Raji (cell line): ENCODE results near the gene GMDS.

ENCODE experiments used
- POLR2A ChIP-seq: IDR thresholded peaks from 2 replicates; pipeline ENCODE4 v1.6.1; 2011; ENCODE audit warnings: low read depth, low read length, control low read depth; ENCODE audit not compliant: insufficient read depth

The GMDS gene

DNA sequence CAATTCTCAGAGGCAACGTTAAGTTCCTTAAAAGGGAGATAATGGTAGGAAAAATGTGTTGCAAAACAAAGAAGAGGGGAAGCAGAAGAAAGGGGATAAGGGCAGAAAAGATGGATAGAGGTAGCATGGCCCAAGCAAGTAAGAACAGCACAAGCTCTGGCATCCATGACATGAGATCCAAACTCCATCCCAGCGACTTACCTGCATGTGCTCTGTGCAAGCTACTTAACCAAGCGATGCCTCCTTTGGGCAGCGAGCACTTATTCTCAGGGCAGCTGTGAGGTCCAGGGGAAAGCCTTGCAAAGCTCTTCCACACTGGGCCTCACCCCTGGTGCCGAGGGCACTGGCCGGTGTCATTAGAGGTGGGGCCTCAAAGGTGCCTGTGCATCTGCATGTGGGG, 340.5 kb downstream of the GMDS start:
- TF ChIP-seq POLR2A: no peak

- TF ChIP-seq POLR2A: no peak
These were observed 341.0 kb downstream of the GMDS start for GRCh38 chr6:1904466-1904799.

- TF ChIP-seq POLR2A: no peak
These were observed 341.5 kb downstream of the GMDS start for GRCh38 chr6:1903780-1904465.

DNA sequence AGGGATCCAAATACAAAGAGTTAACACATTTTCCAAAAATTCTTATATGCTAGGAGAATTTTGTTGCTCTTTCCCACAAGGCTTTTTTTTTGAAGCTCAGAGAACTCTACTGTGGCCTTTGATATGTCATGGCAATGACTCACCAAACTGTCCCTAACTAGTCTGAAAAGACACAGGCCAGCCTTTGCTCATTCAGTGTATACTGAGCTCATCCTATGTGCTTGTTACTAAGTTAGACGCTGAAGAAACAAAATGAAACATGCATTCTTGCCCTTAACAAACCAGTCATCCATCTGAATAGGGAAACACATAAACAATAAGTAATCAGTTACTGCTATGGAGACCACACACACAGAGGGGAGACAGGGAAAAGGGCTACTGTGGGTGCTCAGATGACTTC, 343.8 kb downstream of the GMDS start:
- no peak for TF ChIP-seq POLR2A

- TF ChIP-seq POLR2A: no peak
These were observed 348.5 kb downstream of the GMDS start for GRCh38 chr6:1896897-1897296.

DNA sequence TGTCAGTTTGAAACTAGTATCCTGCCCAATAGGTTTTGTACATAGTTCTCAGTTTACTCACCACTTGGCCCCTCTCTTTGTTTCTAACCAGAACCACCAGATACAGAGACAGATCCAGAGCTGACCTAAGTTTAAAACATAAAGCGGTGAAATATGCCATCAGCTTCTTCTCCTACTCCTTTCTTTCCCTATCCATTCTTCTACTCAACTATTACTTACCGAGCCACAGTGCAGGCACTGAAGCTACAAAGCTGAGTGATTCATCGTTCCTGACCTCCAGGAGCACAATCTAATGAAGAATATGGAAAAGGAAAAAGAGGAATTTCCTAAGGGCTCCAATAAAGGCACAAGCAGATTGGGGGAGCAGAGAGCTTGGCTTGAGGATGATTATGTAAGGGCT, 349.7 kb downstream of the GMDS start:
- TF ChIP-seq POLR2A: no peak

DNA sequence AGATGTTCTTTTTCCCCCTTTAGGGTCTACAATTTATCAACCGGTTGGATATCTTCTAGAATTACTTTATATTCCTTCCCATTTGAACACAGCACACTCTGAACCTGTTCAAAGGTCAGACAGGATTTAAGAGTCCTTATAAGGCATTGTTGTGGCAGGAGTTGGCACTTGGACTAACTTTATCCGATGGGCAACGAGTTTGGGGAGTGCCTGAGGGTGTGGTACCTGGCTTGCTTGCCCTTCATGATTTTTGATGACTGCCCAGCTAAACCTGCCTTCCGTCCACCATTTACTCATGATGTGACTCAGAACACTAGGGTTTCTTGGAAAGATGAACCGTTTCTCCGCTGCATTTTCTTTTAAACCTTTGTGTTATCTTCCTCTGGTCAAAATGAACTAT, 350.5 kb downstream of the GMDS start:
- TF ChIP-seq POLR2A: no peak

- TF ChIP-seq POLR2A: no peak
These were observed 351.8 kb downstream of the GMDS start for GRCh38 chr6:1893470-1894130.

- no peak for TF ChIP-seq POLR2A
These were observed 352.7 kb downstream of the GMDS start for GRCh38 chr6:1892716-1893115.

DNA sequence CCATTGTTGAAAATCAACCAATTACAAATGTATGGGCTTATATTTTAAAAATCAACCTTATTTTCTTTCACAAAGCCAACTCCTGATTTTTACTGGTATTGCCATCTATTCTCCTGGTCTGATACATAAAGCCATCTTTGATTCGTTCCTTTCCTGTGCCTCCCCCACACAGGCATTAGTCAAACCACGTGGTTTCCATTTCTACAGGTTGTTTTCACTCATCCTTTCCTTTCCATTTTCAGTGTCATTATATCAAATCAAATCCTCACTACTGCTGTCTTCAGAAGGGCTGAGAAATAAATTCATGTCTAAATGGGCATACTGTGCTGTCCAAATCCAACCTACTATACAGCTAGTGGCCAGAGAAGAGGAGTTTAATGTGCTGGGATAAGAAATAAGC, 354.4 kb downstream of the GMDS start:
- TF ChIP-seq POLR2A: no peak

DNA sequence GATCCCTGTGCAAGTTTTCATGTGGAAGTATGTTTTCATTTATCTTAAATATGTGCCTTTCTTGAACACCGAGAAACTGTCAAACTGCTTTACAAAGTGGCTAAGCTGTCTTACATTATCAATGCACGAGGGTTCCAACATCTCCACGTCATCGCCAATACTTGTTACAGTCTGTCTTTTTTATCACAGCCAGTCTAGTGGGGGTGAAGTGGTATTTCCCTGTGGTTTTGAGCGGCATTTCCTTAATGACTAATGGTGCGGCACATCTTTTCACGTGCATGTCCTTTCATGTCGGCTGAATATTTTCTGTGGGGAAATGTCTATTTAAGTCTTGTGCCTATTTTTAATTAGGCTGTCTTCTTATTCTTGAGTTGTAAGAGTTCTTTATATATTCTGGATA, 355.3 kb downstream of the GMDS start:
- TF ChIP-seq POLR2A: no peak

DNA sequence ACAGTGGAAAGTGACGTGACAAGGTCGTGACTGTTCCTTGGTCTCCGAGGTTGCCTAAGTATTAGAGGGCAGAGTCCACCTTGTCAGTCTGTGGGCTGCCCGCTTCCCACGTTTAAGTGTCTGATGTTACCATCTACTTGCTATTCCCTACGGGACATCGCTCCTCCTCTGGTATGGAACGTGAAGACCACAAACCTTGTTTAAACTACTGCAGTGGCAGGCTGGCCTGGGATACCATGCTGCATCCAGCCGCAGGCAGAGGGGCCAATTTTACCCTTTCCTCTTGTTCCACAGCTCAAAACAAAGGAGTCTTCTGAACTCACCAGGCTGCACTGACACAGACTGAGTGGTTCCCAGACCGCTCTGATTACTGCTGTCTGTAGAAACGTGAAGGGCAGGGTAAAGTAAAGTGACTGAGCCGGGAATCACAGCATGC, 359.8 kb downstream of the GMDS start:
- TF ChIP-seq POLR2A: no peak

GRCh38 chr6:1884313-1884712, 361.1 kb downstream of the GMDS start:
- TF ChIP-seq POLR2A: no peak

GRCh38 chr6:1878330-1878729, 367.1 kb downstream of the GMDS start:
- TF ChIP-seq POLR2A: no peak

GRCh38 chr6:1873781-1874180, 371.6 kb downstream of the GMDS start:
- TF ChIP-seq POLR2A: no peak

GRCh38 chr6:1872649-1873131, 372.7 kb downstream of the GMDS start:
- no peak for TF ChIP-seq POLR2A

DNA sequence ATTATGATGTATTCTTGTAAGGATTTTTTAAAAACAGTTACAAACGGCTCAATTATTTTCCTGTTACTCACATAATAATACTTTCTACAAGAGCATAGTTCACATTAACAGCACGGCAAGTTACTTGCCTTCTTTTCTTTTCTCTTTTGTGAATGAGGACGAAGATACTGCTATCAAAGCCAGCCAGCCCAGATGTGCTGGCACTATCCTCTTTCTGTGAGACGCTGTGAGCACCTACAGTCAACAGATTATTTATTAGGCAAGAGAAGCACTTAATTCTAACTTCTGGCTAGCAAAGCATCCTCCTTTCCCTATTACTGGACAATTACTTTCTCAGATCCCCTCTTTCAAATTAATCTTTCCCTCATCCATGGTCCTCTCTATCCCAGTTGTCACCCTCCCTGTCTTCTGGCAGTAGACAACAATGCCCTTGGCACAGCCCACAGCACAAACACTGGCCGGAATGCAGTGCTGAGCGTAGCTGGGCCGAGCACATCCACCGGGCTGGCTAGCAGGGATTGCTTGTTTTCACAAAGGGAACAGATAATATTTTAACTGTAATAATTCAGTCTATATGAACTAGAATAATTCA, 373.6 kb downstream of the GMDS start:
- no peak for TF ChIP-seq POLR2A

DNA sequence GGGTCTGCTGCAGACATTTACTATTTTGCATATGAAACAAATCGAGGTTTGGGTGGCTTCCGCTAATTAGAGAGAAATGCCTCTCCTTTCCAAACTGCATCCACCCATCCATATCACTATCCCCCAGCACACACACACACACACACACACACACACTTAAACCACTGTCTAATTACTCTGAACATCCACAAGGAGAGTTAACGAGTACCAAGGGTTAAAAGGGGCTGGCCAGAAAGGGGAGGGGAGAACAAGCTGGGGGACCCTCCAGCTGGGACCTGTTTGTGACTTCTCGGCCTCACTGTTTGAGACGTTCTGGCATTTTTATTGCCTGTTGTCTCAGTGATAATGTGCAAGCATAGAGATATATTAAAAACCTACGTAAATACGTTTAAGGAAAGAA, 374.5 kb downstream of the GMDS start:
- no peak for TF ChIP-seq POLR2A
